GM19025 (cell line): ENCODE measurements around the gene EYA4.

Source experiments
- ATAC-seq: cut with Tn5 transposase; IDR thresholded peaks from one replicate; pipeline ENCODE4 v1.9.1; 2021; ENCODE audit warnings: mild to moderate bottlenecking, low read depth, moderate library complexity; ENCODE audit not compliant: unreplicated experiment

EYA4 gene

GRCh38 chr6:133341607-133342158 is 100.5 kb downstream of the EYA4 start:
- no peak for ATAC-seq

GRCh38 chr6:133343220-133343619 is 102.1 kb downstream of the EYA4 start:
- ATAC-seq: no peak

- no peak for ATAC-seq
Measured at GRCh38 chr6:133348846-133349245, 107.7 kb downstream of the EYA4 start.

GRCh38 chr6:133350928-133351327 is 109.8 kb downstream of the EYA4 start:
- ATAC-seq: no peak

GRCh38 chr6:133352046-133352445 is 110.9 kb downstream of the EYA4 start:
- ATAC-seq: no peak

- ATAC-seq: no peak
Measured at GRCh38 chr6:133353061-133353460, 111.9 kb downstream of the EYA4 start.

GRCh38 chr6:133355922-133356321 is 114.8 kb downstream of the EYA4 start:
- no peak for ATAC-seq

- no peak for ATAC-seq
Measured at GRCh38 chr6:133358574-133359150, 117.5 kb downstream of the EYA4 start.

GRCh38 chr6:133359256-133359655 is 118.1 kb downstream of the EYA4 start:
- no peak for ATAC-seq

- no peak for ATAC-seq
Measured at GRCh38 chr6:133359760-133360159, 118.6 kb downstream of the EYA4 start.

GRCh38 chr6:133360194-133360593 is 119.0 kb downstream of the EYA4 start:
- no peak for ATAC-seq

GRCh38 chr6:133362813-133363212 is 121.7 kb downstream of the EYA4 start:
- ATAC-seq: no peak

- no peak for ATAC-seq
Measured at GRCh38 chr6:133368664-133369063, 127.5 kb downstream of the EYA4 start.

- ATAC-seq: no peak
Measured at GRCh38 chr6:133369773-133370272, 128.7 kb downstream of the EYA4 start.

GRCh38 chr6:133376743-133377142 is 135.6 kb downstream of the EYA4 start:
- no peak for ATAC-seq

- no peak for ATAC-seq
Measured at GRCh38 chr6:133377219-133377618, 136.1 kb downstream of the EYA4 start.

- ATAC-seq: no peak
Measured at GRCh38 chr6:133380047-133380446, 138.9 kb downstream of the EYA4 start.

GRCh38 chr6:133380723-133381122 is 139.6 kb downstream of the EYA4 start:
- no peak for ATAC-seq

- ATAC-seq: no peak
Measured at GRCh38 chr6:133388731-133389130, 147.6 kb downstream of the EYA4 start.

- no peak for ATAC-seq
Measured at GRCh38 chr6:133390168-133390567, 149.0 kb downstream of the EYA4 start.

- no peak for ATAC-seq
Measured at GRCh38 chr6:133392015-133392414, 150.9 kb downstream of the EYA4 start.

- ATAC-seq: no peak
Measured at GRCh38 chr6:133392641-133393040, 151.5 kb downstream of the EYA4 start.
